GM18511 (cell line): ENCODE data around the gene PRIM2.
"Not testable (repeated sequence)": the region's sequence is repeated elsewhere in the genome, so short reads cannot be mapped to it uniquely, and the experiment has no call there.

Source experiments
- ATAC-seq: cut with Tn5 transposase; IDR thresholded peaks from one replicate; pipeline ENCODE4 v1.9.1; 2021; ENCODE audit warnings: mild to moderate bottlenecking, moderate library complexity; ENCODE audit not compliant: unreplicated experiment

The PRIM2 gene

GRCh38 chr6:57496251-57496650 is 178.8 kb downstream of the PRIM2 start:
- ATAC-seq: not testable (repeated sequence)

GRCh38 chr6:57500368-57501021 is 183.1 kb downstream of the PRIM2 start:
- not testable (repeated sequence) for ATAC-seq

GRCh38 chr6:57502387-57502786 is 185.0 kb downstream of the PRIM2 start:
- ATAC-seq: not testable (repeated sequence)

- not testable (repeated sequence) for ATAC-seq
Measured at GRCh38 chr6:57505251-57505650, 187.8 kb downstream of the PRIM2 start.

- ATAC-seq: not testable (repeated sequence)
Measured at GRCh38 chr6:57510390-57510789, 193.0 kb downstream of the PRIM2 start.

GRCh38 chr6:57515171-57515570 is 197.7 kb downstream of the PRIM2 start:
- ATAC-seq: not testable (repeated sequence)

GRCh38 chr6:57515845-57516244 is 198.4 kb downstream of the PRIM2 start:
- not testable (repeated sequence) for ATAC-seq

GRCh38 chr6:57516776-57517175 is 199.3 kb downstream of the PRIM2 start:
- ATAC-seq: not testable (repeated sequence)

- not testable (repeated sequence) for ATAC-seq
Measured at GRCh38 chr6:57519198-57519597, 201.8 kb downstream of the PRIM2 start.

GRCh38 chr6:57521085-57521484 is 203.7 kb downstream of the PRIM2 start:
- ATAC-seq: not testable (repeated sequence)

- ATAC-seq: not testable (repeated sequence)
Measured at GRCh38 chr6:57523221-57523620, 205.8 kb downstream of the PRIM2 start.

- not testable (repeated sequence) for ATAC-seq
Measured at GRCh38 chr6:57529755-57530154, 212.3 kb downstream of the PRIM2 start.

- ATAC-seq: not testable (repeated sequence)
Measured at GRCh38 chr6:57532660-57533059, 215.2 kb downstream of the PRIM2 start.

GRCh38 chr6:57535121-57535520 is 217.7 kb downstream of the PRIM2 start:
- not testable (repeated sequence) for ATAC-seq

- peak; percentile 76 for ATAC-seq
Measured at GRCh38 chr6:57535994-57536393, 218.6 kb downstream of the PRIM2 start.

- not testable (repeated sequence) for ATAC-seq
Measured at GRCh38 chr6:57537916-57538315, 220.5 kb downstream of the PRIM2 start.

- not testable (repeated sequence) for ATAC-seq
Measured at GRCh38 chr6:57551961-57552360, 234.5 kb downstream of the PRIM2 start.

GRCh38 chr6:57557855-57558254 is 240.4 kb downstream of the PRIM2 start:
- not testable (repeated sequence) for ATAC-seq

GRCh38 chr6:57559170-57559569 is 241.7 kb downstream of the PRIM2 start:
- not testable (repeated sequence) for ATAC-seq

GRCh38 chr6:57562233-57562632 is 244.8 kb downstream of the PRIM2 start:
- not testable (repeated sequence) for ATAC-seq

- not testable (repeated sequence) for ATAC-seq
Measured at GRCh38 chr6:57572119-57572518, 254.7 kb downstream of the PRIM2 start.

GRCh38 chr6:57572844-57573243 is 255.4 kb downstream of the PRIM2 start:
- ATAC-seq: not testable (repeated sequence)

GRCh38 chr6:57577023-57577422 is 259.6 kb downstream of the PRIM2 start:
- not testable (repeated sequence) for ATAC-seq
